GM12878 (cell line): Measurements from ENCODE around the gene HES2.

Source experiments
- CREB1 ChIP-seq: IDR thresholded peaks from 2 replicates; pipeline ENCODE4 v1.6.1; 2012; ENCODE audit warnings: low read depth, mild to moderate bottlenecking, inconsistent platforms
- ESRRA ChIP-seq: IDR thresholded peaks from 2 replicates; pipeline ENCODE4 v1.6.1; 2012; ENCODE audit warnings: mild to moderate bottlenecking, low read length, improper control_type of control experiment
- STAT3 ChIP-seq: IDR thresholded peaks from 2 replicates; pipeline ENCODE4 v1.6.1; 2011; ENCODE audit warnings: low read depth, low read length, improper control_type of control experiment
- TF ChIP-seq, protein P1 (sequence below): fragments of 450-650 bp; formaldehyde crosslinking; IDR thresholded peaks from 2 replicates; pipeline ENCODE4 v1.5.0; 2022; ENCODE audit warnings: mild to moderate bottlenecking, missing genetic modification characterization
- TF ChIP-seq, protein P2 (sequence below): IDR thresholded peaks from 2 replicates; pipeline ENCODE4 v1.6.1; 2012; ENCODE audit warnings: low read depth, low read length, improper control_type of control experiment
- TF ChIP-seq, protein P3 (sequence below), 3 experiments: IDR thresholded peaks in 2 of 3; conservative IDR thresholded peaks in 1 of 3; 2 replicates each; pipeline ENCODE4 v1.5.1; 2011; ENCODE audit warnings: low read depth in 3 of 3, low read length in 3 of 3, mild to moderate bottlenecking in 3 of 3, control low read depth in 2 of 3, moderate library complexity in 2 of 3, inconsistent platforms in 1 of 3, mixed read lengths in 1 of 3; ENCODE audit not compliant: control insufficient read depth in 2 of 3, insufficient read depth in 1 of 3; ENCODE audit errors: extremely low read depth in 1 of 3
- TF ChIP-seq, protein P4 (sequence below): fragments of 450-650 bp; IDR thresholded peaks from 2 replicates; pipeline ENCODE4 v1.6.1; 2016; ENCODE audit warnings: mild to moderate bottlenecking, moderate library complexity, borderline replicate concordance
- TF ChIP-seq, protein P5 (sequence below): IDR thresholded peaks from 2 replicates; pipeline ENCODE4 v1.6.1; 2011; ENCODE audit warnings: low read depth, mild to moderate bottlenecking, low read length, moderate library complexity, borderline replicate concordance; ENCODE audit errors: extremely low read depth
- TF ChIP-seq, protein P6 (sequence below): fragments of 450-650 bp; IDR thresholded peaks from 2 replicates; pipeline ENCODE4 v1.6.1; 2017; ENCODE audit warnings: mild to moderate bottlenecking, moderate library complexity

DNA sequence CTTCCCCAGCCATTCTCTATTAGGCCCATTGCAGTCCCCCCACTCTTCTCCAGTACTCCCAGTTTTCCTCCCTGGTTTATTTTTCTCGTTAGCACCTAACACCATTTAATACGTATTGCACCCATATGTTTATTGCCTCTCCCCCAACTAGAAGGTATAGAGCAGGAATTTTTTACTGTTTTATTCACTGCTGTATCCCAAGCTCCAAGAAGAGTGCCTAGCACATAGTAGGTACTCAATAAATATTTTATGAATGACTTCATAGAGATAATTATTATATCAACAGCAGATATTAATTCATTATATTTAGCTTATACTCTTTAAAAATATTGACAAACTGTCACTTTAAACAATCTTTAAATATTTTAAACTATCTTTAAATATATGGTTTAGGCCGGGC, 20.4 kb downstream of the HES2 start:
- TF ChIP-seq, protein P1, sequence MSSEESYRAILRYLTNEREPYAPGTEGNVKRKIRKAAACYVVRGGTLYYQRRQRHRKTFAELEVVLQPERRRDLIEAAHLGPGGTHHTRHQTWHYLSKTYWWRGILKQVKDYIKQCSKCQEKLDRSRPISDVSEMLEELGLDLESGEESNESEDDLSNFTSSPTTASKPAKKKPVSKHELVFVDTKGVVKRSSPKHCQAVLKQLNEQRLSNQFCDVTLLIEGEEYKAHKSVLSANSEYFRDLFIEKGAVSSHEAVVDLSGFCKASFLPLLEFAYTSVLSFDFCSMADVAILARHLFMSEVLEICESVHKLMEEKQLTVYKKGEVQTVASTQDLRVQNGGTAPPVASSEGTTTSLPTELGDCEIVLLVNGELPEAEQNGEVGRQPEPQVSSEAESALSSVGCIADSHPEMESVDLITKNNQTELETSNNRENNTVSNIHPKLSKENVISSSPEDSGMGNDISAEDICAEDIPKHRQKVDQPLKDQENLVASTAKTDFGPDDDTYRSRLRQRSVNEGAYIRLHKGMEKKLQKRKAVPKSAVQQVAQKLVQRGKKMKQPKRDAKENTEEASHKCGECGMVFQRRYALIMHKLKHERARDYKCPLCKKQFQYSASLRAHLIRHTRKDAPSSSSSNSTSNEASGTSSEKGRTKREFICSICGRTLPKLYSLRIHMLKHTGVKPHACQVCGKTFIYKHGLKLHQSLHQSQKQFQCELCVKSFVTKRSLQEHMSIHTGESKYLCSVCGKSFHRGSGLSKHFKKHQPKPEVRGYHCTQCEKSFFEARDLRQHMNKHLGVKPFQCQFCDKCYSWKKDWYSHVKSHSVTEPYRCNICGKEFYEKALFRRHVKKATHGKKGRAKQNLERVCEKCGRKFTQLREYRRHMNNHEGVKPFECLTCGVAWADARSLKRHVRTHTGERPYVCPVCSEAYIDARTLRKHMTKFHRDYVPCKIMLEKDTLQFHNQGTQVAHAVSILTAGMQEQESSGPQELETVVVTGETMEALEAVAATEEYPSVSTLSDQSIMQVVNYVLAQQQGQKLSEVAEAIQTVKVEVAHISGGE, result no peak
- TF ChIP-seq, protein P2, sequence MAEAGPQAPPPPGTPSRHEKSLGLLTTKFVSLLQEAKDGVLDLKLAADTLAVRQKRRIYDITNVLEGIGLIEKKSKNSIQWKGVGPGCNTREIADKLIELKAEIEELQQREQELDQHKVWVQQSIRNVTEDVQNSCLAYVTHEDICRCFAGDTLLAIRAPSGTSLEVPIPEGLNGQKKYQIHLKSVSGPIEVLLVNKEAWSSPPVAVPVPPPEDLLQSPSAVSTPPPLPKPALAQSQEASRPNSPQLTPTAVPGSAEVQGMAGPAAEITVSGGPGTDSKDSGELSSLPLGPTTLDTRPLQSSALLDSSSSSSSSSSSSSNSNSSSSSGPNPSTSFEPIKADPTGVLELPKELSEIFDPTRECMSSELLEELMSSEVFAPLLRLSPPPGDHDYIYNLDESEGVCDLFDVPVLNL, result no peak
- TF ChIP-seq CREB1 (no peak), STAT3 (no peak), ESRRA (no peak)
- TF ChIP-seq, protein P3, sequence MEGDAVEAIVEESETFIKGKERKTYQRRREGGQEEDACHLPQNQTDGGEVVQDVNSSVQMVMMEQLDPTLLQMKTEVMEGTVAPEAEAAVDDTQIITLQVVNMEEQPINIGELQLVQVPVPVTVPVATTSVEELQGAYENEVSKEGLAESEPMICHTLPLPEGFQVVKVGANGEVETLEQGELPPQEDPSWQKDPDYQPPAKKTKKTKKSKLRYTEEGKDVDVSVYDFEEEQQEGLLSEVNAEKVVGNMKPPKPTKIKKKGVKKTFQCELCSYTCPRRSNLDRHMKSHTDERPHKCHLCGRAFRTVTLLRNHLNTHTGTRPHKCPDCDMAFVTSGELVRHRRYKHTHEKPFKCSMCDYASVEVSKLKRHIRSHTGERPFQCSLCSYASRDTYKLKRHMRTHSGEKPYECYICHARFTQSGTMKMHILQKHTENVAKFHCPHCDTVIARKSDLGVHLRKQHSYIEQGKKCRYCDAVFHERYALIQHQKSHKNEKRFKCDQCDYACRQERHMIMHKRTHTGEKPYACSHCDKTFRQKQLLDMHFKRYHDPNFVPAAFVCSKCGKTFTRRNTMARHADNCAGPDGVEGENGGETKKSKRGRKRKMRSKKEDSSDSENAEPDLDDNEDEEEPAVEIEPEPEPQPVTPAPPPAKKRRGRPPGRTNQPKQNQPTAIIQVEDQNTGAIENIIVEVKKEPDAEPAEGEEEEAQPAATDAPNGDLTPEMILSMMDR (IDR thresholded peaks at IDR 0.05 in 2 of 3, conservative IDR thresholded peaks at IDR 0.05 in 1 of 3; ENCODE audit: control insufficient read depth in 2 of 3, extremely low read depth in 1 of 3, insufficient read depth in 1 of 3, low read depth in 3 of 3, low read length in 3 of 3), result no peak
- TF ChIP-seq, protein P4, sequence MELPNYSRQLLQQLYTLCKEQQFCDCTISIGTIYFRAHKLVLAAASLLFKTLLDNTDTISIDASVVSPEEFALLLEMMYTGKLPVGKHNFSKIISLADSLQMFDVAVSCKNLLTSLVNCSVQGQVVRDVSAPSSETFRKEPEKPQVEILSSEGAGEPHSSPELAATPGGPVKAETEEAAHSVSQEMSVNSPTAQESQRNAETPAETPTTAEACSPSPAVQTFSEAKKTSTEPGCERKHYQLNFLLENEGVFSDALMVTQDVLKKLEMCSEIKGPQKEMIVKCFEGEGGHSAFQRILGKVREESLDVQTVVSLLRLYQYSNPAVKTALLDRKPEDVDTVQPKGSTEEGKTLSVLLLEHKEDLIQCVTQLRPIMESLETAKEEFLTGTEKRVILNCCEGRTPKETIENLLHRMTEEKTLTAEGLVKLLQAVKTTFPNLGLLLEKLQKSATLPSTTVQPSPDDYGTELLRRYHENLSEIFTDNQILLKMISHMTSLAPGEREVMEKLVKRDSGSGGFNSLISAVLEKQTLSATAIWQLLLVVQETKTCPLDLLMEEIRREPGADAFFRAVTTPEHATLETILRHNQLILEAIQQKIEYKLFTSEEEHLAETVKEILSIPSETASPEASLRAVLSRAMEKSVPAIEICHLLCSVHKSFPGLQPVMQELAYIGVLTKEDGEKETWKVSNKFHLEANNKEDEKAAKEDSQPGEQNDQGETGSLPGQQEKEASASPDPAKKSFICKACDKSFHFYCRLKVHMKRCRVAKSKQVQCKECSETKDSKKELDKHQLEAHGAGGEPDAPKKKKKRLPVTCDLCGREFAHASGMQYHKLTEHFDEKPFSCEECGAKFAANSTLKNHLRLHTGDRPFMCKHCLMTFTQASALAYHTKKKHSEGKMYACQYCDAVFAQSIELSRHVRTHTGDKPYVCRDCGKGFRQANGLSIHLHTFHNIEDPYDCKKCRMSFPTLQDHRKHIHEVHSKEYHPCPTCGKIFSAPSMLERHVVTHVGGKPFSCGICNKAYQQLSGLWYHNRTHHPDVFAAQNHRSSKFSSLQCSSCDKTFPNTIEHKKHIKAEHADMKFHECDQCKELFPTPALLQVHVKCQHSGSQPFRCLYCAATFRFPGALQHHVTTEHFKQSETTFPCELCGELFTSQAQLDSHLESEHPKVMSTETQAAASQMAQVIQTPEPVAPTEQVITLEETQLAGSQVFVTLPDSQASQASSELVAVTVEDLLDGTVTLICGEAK, result no peak
- TF ChIP-seq, protein P5, sequence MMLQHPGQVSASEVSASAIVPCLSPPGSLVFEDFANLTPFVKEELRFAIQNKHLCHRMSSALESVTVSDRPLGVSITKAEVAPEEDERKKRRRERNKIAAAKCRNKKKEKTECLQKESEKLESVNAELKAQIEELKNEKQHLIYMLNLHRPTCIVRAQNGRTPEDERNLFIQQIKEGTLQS, result no peak
- TF ChIP-seq, protein P6, sequence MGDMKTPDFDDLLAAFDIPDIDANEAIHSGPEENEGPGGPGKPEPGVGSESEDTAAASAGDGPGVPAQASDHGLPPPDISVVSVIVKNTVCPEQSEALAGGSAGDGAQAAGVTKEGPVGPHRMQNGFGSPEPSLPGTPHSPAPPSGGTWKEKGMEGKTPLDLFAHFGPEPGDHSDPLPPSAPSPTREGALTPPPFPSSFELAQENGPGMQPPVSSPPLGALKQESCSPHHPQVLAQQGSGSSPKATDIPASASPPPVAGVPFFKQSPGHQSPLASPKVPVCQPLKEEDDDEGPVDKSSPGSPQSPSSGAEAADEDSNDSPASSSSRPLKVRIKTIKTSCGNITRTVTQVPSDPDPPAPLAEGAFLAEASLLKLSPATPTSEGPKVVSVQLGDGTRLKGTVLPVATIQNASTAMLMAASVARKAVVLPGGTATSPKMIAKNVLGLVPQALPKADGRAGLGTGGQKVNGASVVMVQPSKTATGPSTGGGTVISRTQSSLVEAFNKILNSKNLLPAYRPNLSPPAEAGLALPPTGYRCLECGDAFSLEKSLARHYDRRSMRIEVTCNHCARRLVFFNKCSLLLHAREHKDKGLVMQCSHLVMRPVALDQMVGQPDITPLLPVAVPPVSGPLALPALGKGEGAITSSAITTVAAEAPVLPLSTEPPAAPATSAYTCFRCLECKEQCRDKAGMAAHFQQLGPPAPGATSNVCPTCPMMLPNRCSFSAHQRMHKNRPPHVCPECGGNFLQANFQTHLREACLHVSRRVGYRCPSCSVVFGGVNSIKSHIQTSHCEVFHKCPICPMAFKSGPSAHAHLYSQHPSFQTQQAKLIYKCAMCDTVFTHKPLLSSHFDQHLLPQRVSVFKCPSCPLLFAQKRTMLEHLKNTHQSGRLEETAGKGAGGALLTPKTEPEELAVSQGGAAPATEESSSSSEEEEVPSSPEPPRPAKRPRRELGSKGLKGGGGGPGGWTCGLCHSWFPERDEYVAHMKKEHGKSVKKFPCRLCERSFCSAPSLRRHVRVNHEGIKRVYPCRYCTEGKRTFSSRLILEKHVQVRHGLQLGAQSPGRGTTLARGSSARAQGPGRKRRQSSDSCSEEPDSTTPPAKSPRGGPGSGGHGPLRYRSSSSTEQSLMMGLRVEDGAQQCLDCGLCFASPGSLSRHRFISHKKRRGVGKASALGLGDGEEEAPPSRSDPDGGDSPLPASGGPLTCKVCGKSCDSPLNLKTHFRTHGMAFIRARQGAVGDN, result no peak
